ENCODE results near the gene BMP2K. TPM values are rescaled to one million over a fixed set of nuclear protein-coding genes. Genes with fewer than 3 reads are reported as not detected.

The BMP2K gene
- total and polyA plus RNA-seq, 2 experiments from 2014 or later: 8.2 to 32.5 TPM

- Mint-ChIP-seq H3K27me3 (ENCODE audit: insufficient read depth, low read depth, poor library complexity) (no peaks in the 10 kb centered on the region), H3K27ac (no peak overlapping the region), H3K36me3 (ENCODE audit: low read depth) (peaks cover 5% of the 10 kb centered on the region; the same call in 2 of the 3 replicates), H3K9me3 (no peaks in the 10 kb centered on the region), H3K4me3 (no peak overlapping the region), H3K4me1 (no peaks in the 10 kb centered on the region)
- H3K27ac ChIP-seq (ENCODE audit: low read depth): no peak overlapping the region
- TF ChIP-seq ZNF462 (CRISPR knock-in tag; IDR thresholded peaks at IDR 0.05) (no peak), NANOG (IDR thresholded peaks at IDR 0.05; ENCODE audit: borderline replicate concordance) (no peak), ETS1 (IDR thresholded peaks at IDR 0.05) (no peak), CTCF (conservative IDR thresholded peaks at IDR 0.05; ENCODE audit: low read depth in 2 of 2) (no peak), ZNF114 (CRISPR knock-in tag; IDR thresholded peaks at IDR 0.05) (no peak), EZH2phosphoT487 (IDR thresholded peaks at IDR 0.05; ENCODE audit: unreplicated experiment) (no peak), ZNF331 (CRISPR knock-in tag; IDR thresholded peaks at IDR 0.05; ENCODE audit: low read depth) (no peak)
- no peak for DNase-seq (ENCODE audit: low spot score)
- no peak for ATAC-seq
- no peak overlapping the region for H3K4me3 ChIP-seq
- H3K4me2 ChIP-seq: no peak overlapping the region
- no peaks in the 10 kb centered on the region for H3K9me2 ChIP-seq (ENCODE audit: insufficient read depth)
- H3K4me1 ChIP-seq (ENCODE audit: insufficient read depth): no peaks in the 10 kb centered on the region
- no peaks in the 10 kb centered on the region for H3F3A ChIP-seq (replicated peaks; ENCODE audit: low read depth)
- no peaks in the 10 kb centered on the region for H4K20me1 ChIP-seq (replicated peaks; ENCODE audit: insufficient read depth)
- H3K27me3 ChIP-seq (ENCODE audit: insufficient read depth): no peaks in the 10 kb centered on the region
- no peak overlapping the region for H2AFZ ChIP-seq
- no peaks in the 10 kb centered on the region for H3K79me2 ChIP-seq (replicated peaks; ENCODE audit: insufficient read depth)
- peaks cover 6% of the 10 kb centered on the region; the same call in 1 of the 2 replicates for H3K36me3 ChIP-seq (ENCODE audit: insufficient read depth)
These were observed 87.2 kb downstream of the BMP2K start for GRCh38 chr4:78863254-78863869.

Measured in GM23338 (cell line).